Body of pancreas (tissue), 4 donors: ENCODE results near the gene SLC6A19.

Experiments
- CTCF ChIP-seq, 7 experiments: fragments of 450-650 bp in 4 of 7; fragments of 200-600 bp in 3 of 7; sonication (generic) in 3 of 7; IDR thresholded peaks; one replicate each; pipeline ENCODE4 v1.5.1; 2016 to 2019; ENCODE audit warnings: antibody characterized with exemption in 7 of 7
- POLR2A ChIP-seq, 3 donors: fragments of 450-650 bp; IDR thresholded peaks; one replicate each; pipeline ENCODE4 v1.6.1; 2016; ENCODE audit warnings: antibody characterized with exemption in 3 of 3, mild to moderate bottlenecking in 2 of 3

- TF ChIP-seq CTCF (IDR thresholded peaks at IDR 0.05) (no peak), POLR2A (IDR thresholded peaks at IDR 0.05) (no peak)
Observed at GRCh38 chr5:1194378-1194777, 7.0 kb upstream of the SLC6A19 start.
